Endodermal cell (in vitro differentiated cells): ENCODE results near the gene NLK. TPM values are rescaled to one million over a fixed set of nuclear protein-coding genes. Genes with fewer than 3 reads are reported as not detected.
A peak's percentile ranks its signal among the peaks of the same experiment; 100 is the strongest.

ENCODE experiments used
- DNase-seq: peaks from one replicate; pipeline ENCODE4 v3.0.0-alpha.2; 2017
- H3K27ac ChIP-seq: 2 replicates; pipeline ENCODE4 v1.5.1; 2013; ENCODE audit warnings: mild to moderate bottlenecking, low read depth, low read length, moderate library complexity
- H3K27me3 ChIP-seq: 2 replicates; pipeline ENCODE4 v1.6.1; 2013; ENCODE audit warnings: mild to moderate bottlenecking, low read length, moderate library complexity; ENCODE audit not compliant: insufficient read depth, control insufficient read depth, poor library complexity, severe bottlenecking
- H3K36me3 ChIP-seq: 2 replicates; pipeline ENCODE4 v1.7.0; 2013; ENCODE audit warnings: mild to moderate bottlenecking, low read length, moderate library complexity; ENCODE audit not compliant: control insufficient read depth, insufficient read depth
- H3K4me1 ChIP-seq: one replicate; pipeline ENCODE4 v1.7.0; 2013; ENCODE audit warnings: low read length; ENCODE audit not compliant: control insufficient read depth, insufficient read depth
- H3K4me3 ChIP-seq: 2 replicates; pipeline ENCODE4 v1.5.1; 2013; ENCODE audit warnings: mild to moderate bottlenecking, low read length, moderate library complexity
- H3K9ac ChIP-seq: 2 replicates; pipeline ENCODE4 v1.6.1; 2013; ENCODE audit warnings: mild to moderate bottlenecking, low read length, moderate library complexity; ENCODE audit not compliant: poor library complexity, severe bottlenecking; ENCODE audit errors: extremely low read depth
- H3K9me3 ChIP-seq: 2 replicates; pipeline ENCODE4 v1.6.1; 2013; ENCODE audit warnings: mild to moderate bottlenecking, low read length, moderate library complexity; ENCODE audit not compliant: control insufficient read depth
- H3K27ac Mint-ChIP-seq: 2 replicates; pipeline ENCODE4 v1.8.0; 2020; ENCODE audit warnings: mixed read lengths
- H3K27me3 Mint-ChIP-seq: 2 replicates; pipeline ENCODE4 v1.8.0; 2021; ENCODE audit warnings: mild to moderate bottlenecking, mixed read lengths; ENCODE audit not compliant: insufficient read depth
- H3K36me3 Mint-ChIP-seq: 2 replicates; pipeline ENCODE4 v1.8.0; 2020; ENCODE audit warnings: low read depth, mixed read lengths
- H3K4me1 Mint-ChIP-seq: 2 replicates; pipeline ENCODE4 v1.8.0; 2020; ENCODE audit warnings: mixed read lengths
- H3K4me3 Mint-ChIP-seq: 2 replicates; pipeline ENCODE4 v1.8.0; 2020; ENCODE audit warnings: mild to moderate bottlenecking, moderate library complexity, mixed read lengths
- H3K9me3 Mint-ChIP-seq: 2 replicates; pipeline ENCODE4 v1.8.0; 2020; ENCODE audit warnings: mild to moderate bottlenecking, mixed read lengths
- CTCF ChIP-seq: fragments of 200-600 bp; sonication (generic); conservative IDR thresholded peaks from 2 replicates; pipeline ENCODE4 v1.5.0; 2021; ENCODE audit warnings: antibody characterized with exemption, mild to moderate bottlenecking
- whole genome bisulfite sequencing, 2 experiments: methylation state at CpG; one replicate each; pipeline versions ENCODE4 v1.1.5 to v1.1.7; 2013; ENCODE audit warnings: missing lambda C conversion rate in 2 of 2, mixed read lengths in 1 of 2; ENCODE audit not compliant: insufficient coverage in 1 of 2, insufficient read length in 1 of 2; 5-methylcytosine and 5-hydroxymethylcytosine counted together
- total RNA-seq, 2 donors: library from RNA; stranded (reverse); fragmentation: NEBNext Ultra II Directional in 1 of 2; extraction: Animal tissue kit (Norgen Biotek cat#: 25700) in 1 of 2; gene quantifications; 2 replicates in 1 of 2; 3 replicates in 1 of 2; pipeline ENCODE4 v1.2.1, GENCODE V29; 2021

Gene NLK
- total RNA-seq, 2 donors from 2014 or later = 49.2 to 50.3 TPM

- H3K4me1 Mint-ChIP-seq = peaks cover 3% of the 10 kb centered on the region
- H3K27ac Mint-ChIP-seq = no peak overlapping the region
- DNase-seq = no peak
- Histone ChIP-seq H3K4me3 (no peak overlapping the region), H3K4me1 (no peaks in the 10 kb centered on the region), H3K9me3 (no peaks in the 10 kb centered on the region), H3K36me3 (no peaks in the 10 kb centered on the region), H3K27ac (no peak overlapping the region), H3K27me3 (no peaks in the 10 kb centered on the region), H3K9ac (no peak overlapping the region)
- peaks cover 31% of the 10 kb centered on the region for H3K36me3 Mint-ChIP-seq
- 86 to 100% methylated on average over 1 of the region's 1 CpG for WGBS, 2 experiments
- no peak overlapping the region for H3K4me3 Mint-ChIP-seq
- no peaks in the 10 kb centered on the region for H3K27me3 Mint-ChIP-seq
- no peak for TF ChIP-seq CTCF
- peaks cover 2% of the 10 kb centered on the region for H3K9me3 Mint-ChIP-seq
Measured at GRCh38 chr17:28159004-28159403, 116.5 kb downstream of the NLK start.

- H3K27ac ChIP-seq = no peak overlapping the region
- Mint-ChIP-seq H3K27ac (peak overlapping the region; percentile 3), H3K27me3 (no peaks in the 10 kb centered on the region), H3K4me1 (peaks cover 3% of the 10 kb centered on the region), H3K9me3 (no peaks in the 10 kb centered on the region), H3K36me3 (peaks cover 25% of the 10 kb centered on the region), H3K4me3 (no peak overlapping the region)
- no peak for TF ChIP-seq CTCF
- 99 to 100% methylated on average over 5 of the region's 5 CpGs for WGBS, 2 experiments
- H3K4me1 ChIP-seq = no peaks in the 10 kb centered on the region
- H3K36me3 ChIP-seq = no peaks in the 10 kb centered on the region
- no peaks in the 10 kb centered on the region for H3K27me3 ChIP-seq
- no peak overlapping the region for H3K4me3 ChIP-seq
- no peak for DNase-seq
- no peaks in the 10 kb centered on the region for H3K9me3 ChIP-seq
- no peak overlapping the region for H3K9ac ChIP-seq
Measured at GRCh38 chr17:28159924-28160323, 117.4 kb downstream of the NLK start.

- no peak for TF ChIP-seq CTCF
- Mint-ChIP-seq H3K4me1 (peaks cover 3% of the 10 kb centered on the region), H3K27me3 (no peaks in the 10 kb centered on the region), H3K36me3 (peaks cover 23% of the 10 kb centered on the region), H3K4me3 (no peak overlapping the region), H3K9me3 (no peaks in the 10 kb centered on the region), H3K27ac (no peak overlapping the region)
- no peak for DNase-seq
- no peaks in the 10 kb centered on the region for H3K4me1 ChIP-seq
- H3K27me3 ChIP-seq = no peaks in the 10 kb centered on the region
- no peak overlapping the region for H3K9ac ChIP-seq
- no peaks in the 10 kb centered on the region for H3K36me3 ChIP-seq
- H3K4me3 ChIP-seq = no peak overlapping the region
- WGBS, 2 experiments = 80 to 93% methylated on average over 1 to 2 of the region's 2 CpGs
- no peaks in the 10 kb centered on the region for H3K9me3 ChIP-seq
- H3K27ac ChIP-seq = no peak overlapping the region
Measured at GRCh38 chr17:28160610-28161009, 118.1 kb downstream of the NLK start.
